SK-N-SH treated with all-trans-retinoic acid at 6 μM for 48 hours (cell line): Measurements from ENCODE around the gene KIFC3.

ENCODE experiments used
- ARNTL ChIP-seq: fragments of 450-650 bp; formaldehyde crosslinking; IDR thresholded peaks from 2 replicates; pipeline ENCODE4 v1.5.0; 2020; ENCODE audit warnings: low read depth, mild to moderate bottlenecking, moderate library complexity, borderline replicate concordance
- CREB5 ChIP-seq: fragments of 250-450 bp; sonication (Bioruptor Pico); IDR thresholded peaks from 2 replicates; pipeline ENCODE4 v1.5.1; 2020; ENCODE audit warnings: low read depth, mild to moderate bottlenecking, moderate library complexity
- ESRRG ChIP-seq: fragments of 250-450 bp; sonication (Bioruptor Pico); IDR thresholded peaks from 2 replicates; pipeline ENCODE4 v1.6.1; 2021; ENCODE audit warnings: mild to moderate bottlenecking
- PATZ1 ChIP-seq: fragments of 250-450 bp; sonication (Bioruptor Pico); IDR thresholded peaks from 2 replicates; pipeline ENCODE4 v1.8.0; 2020; ENCODE audit warnings: mild to moderate bottlenecking, moderate library complexity, borderline replicate concordance
- RARB ChIP-seq: fragments of 250-450 bp; sonication (Bioruptor Pico); IDR thresholded peaks from 2 replicates; pipeline ENCODE4 v1.8.0; 2021; ENCODE audit warnings: mild to moderate bottlenecking, moderate library complexity
- SNAI2 ChIP-seq: fragments of 250-450 bp; sonication (Bioruptor Pico); IDR thresholded peaks from 2 replicates; pipeline ENCODE4 v1.5.0; 2020; ENCODE audit warnings: mild to moderate bottlenecking, moderate library complexity

GRCh38 chr16:57788951-57789350 lies 13.3 kb downstream of the KIFC3 start:
- TF ChIP-seq PATZ1 (no peak), CREB5 (CRISPR knock-in tag) (no peak), RARB (CRISPR knock-in tag) (no peak), ESRRG (no peak), ARNTL (CRISPR knock-in tag) (no peak), SNAI2 (CRISPR knock-in tag) (no peak)
